Muscle of leg (tissue), 11 donors: ENCODE data around the gene PGC. TPM values are rescaled to one million over a fixed set of nuclear protein-coding genes. Genes with fewer than 3 reads are reported as not detected.

Experiments used
- DNase-seq: peaks from one replicate; pipeline ENCODE4 v3.0.0; 2013
- H3K27ac ChIP-seq: one replicate; pipeline ENCODE4 v1.5.1; 2013; ENCODE audit warnings: mild to moderate bottlenecking, low read length, control low read depth
- H3K27me3 ChIP-seq: one replicate; pipeline ENCODE4 v1.6.1; 2013; ENCODE audit warnings: low read length; ENCODE audit not compliant: control insufficient read depth, insufficient read depth
- H3K36me3 ChIP-seq: one replicate; pipeline ENCODE4 v1.6.1; 2013; ENCODE audit warnings: low read length; ENCODE audit not compliant: control insufficient read depth, insufficient read depth
- H3K4me1 ChIP-seq: one replicate; pipeline ENCODE4 v1.6.1; 2013; ENCODE audit warnings: low read length; ENCODE audit not compliant: control insufficient read depth, insufficient read depth
- H3K4me3 ChIP-seq: one replicate; pipeline ENCODE4 v1.5.1; 2013; ENCODE audit warnings: low read length, control low read depth
- H3K9me3 ChIP-seq: replicated peaks from 2 replicates; pipeline ENCODE4 v1.6.1; 2013; ENCODE audit warnings: low read depth, low read length; ENCODE audit not compliant: control insufficient read depth
- WGBS: methylation state at CpG from one replicate; pipeline ENCODE4 v1.1.5; 2013; ENCODE audit warnings: missing lambda C conversion rate; ENCODE audit not compliant: insufficient coverage; 5-methylcytosine and 5-hydroxymethylcytosine counted together
- polyA plus RNA-seq, 8 donors: library from polyadenylated mRNA; unstranded; fragments of 120-200 nt; gene quantifications; one replicate each; pipeline versions ENCODE4 v1.2.1 to v1.2.3, GENCODE V29; 2013; ENCODE audit warnings: inconsistent platforms in 1 of 8, low replicate concordance in 1 of 8; ENCODE audit not compliant: insufficient read length in 8 of 8, insufficient read depth in 1 of 8
- total RNA-seq: library from RNA; stranded (reverse); fragments of 120-200 nt; gene quantifications from one replicate; pipeline ENCODE4 v1.2.4, GENCODE V29; 2013

PGC gene
- total and polyA plus RNA-seq, 9 donors = 0.21 to 0.41 (median 0.39) TPM; not detected in 6

- H3K4me3 ChIP-seq = no peak overlapping the region
- H3K4me1 ChIP-seq = peaks cover 27% of the 10 kb centered on the region
- H3K27ac ChIP-seq = no peak overlapping the region
Measured at GRCh38 chr6:41694815-41695526, 52.2 kb downstream of the PGC start.

GRCh38 chr6:41693281-41694240 lies 53.6 kb downstream of the PGC start:
- no peaks in the 10 kb centered on the region for H3K27me3 ChIP-seq
- DNase-seq = no peak
- WGBS = 58% methylated on average over 7 of the region's 10 CpGs
- H3K27ac ChIP-seq = no peak overlapping the region
- H3K9me3 ChIP-seq = no peaks in the 10 kb centered on the region
- H3K4me1 ChIP-seq = peaks cover 19% of the 10 kb centered on the region
- no peak overlapping the region for H3K4me3 ChIP-seq
- H3K36me3 ChIP-seq = peaks cover 9% of the 10 kb centered on the region

More at GRCh38 chr6:41694815-41695526, 52.2 kb downstream of the PGC start:
- Histone ChIP-seq H3K9me3 (no peaks in the 10 kb centered on the region), H3K27me3 (no peaks in the 10 kb centered on the region), H3K36me3 (peaks cover 6% of the 10 kb centered on the region)
- no peak for DNase-seq
- no CpG with 5 or more reads among the region's 6 CpGs for WGBS

GRCh38 chr6:41692730-41693129 lies 54.5 kb downstream of the PGC start:
- WGBS = 100% methylated on average over 1 of the region's 2 CpGs

GRCh38 chr6:41692080-41692675 lies 55.0 kb downstream of the PGC start:
- H3K4me1 ChIP-seq = peaks cover 13% of the 10 kb centered on the region
- H3K36me3 ChIP-seq = peaks cover 15% of the 10 kb centered on the region
- no peak for DNase-seq
- H3K9me3 ChIP-seq = no peaks in the 10 kb centered on the region
- H3K27ac ChIP-seq = no peak overlapping the region
- H3K27me3 ChIP-seq = no peaks in the 10 kb centered on the region
- no peak overlapping the region for H3K4me3 ChIP-seq

More at GRCh38 chr6:41692730-41693129, 54.5 kb downstream of the PGC start:
- Histone ChIP-seq H3K36me3 (peaks cover 14% of the 10 kb centered on the region), H3K9me3 (no peaks in the 10 kb centered on the region), H3K27me3 (no peaks in the 10 kb centered on the region), H3K4me1 (peaks cover 13% of the 10 kb centered on the region), H3K27ac (no peak overlapping the region), H3K4me3 (no peak overlapping the region)
- no peak for DNase-seq

GRCh38 chr6:41691426-41692079 lies 55.6 kb downstream of the PGC start:
- no peak for DNase-seq
- Histone ChIP-seq H3K36me3 (peaks cover 15% of the 10 kb centered on the region), H3K4me3 (no peak overlapping the region), H3K27ac (no peak overlapping the region), H3K4me1 (peaks cover 13% of the 10 kb centered on the region), H3K27me3 (no peaks in the 10 kb centered on the region), H3K9me3 (no peaks in the 10 kb centered on the region)
- WGBS = 74% methylated on average over 8 of the region's 8 CpGs

GRCh38 chr6:41690541-41691330 lies 56.5 kb downstream of the PGC start:
- H3K27ac ChIP-seq = no peak overlapping the region
- H3K27me3 ChIP-seq = no peaks in the 10 kb centered on the region
- no peak for DNase-seq
- no peaks in the 10 kb centered on the region for H3K9me3 ChIP-seq
- WGBS = 83% methylated on average over 24 of the region's 25 CpGs
- peaks cover 17% of the 10 kb centered on the region for H3K36me3 ChIP-seq
- H3K4me3 ChIP-seq = no peak overlapping the region
- peaks cover 13% of the 10 kb centered on the region for H3K4me1 ChIP-seq

- H3K4me3 ChIP-seq = no peak overlapping the region
- WGBS = 67% methylated on average over 5 of the region's 9 CpGs
- no peak overlapping the region for H3K27ac ChIP-seq
- H3K4me1 ChIP-seq = peaks cover 12% of the 10 kb centered on the region
- DNase-seq = no peak
- H3K27me3 ChIP-seq = no peaks in the 10 kb centered on the region
- H3K9me3 ChIP-seq = no peaks in the 10 kb centered on the region
- peaks cover 27% of the 10 kb centered on the region for H3K36me3 ChIP-seq
Measured at GRCh38 chr6:41689171-41690008, 57.8 kb downstream of the PGC start.

- H3K9me3 ChIP-seq = no peaks in the 10 kb centered on the region
- no peaks in the 10 kb centered on the region for H3K27me3 ChIP-seq
- no peak overlapping the region for H3K4me3 ChIP-seq
- no peak for DNase-seq
- 91% methylated on average over 3 of the region's 5 CpGs for WGBS
- peaks cover 27% of the 10 kb centered on the region for H3K36me3 ChIP-seq
- no peak overlapping the region for H3K27ac ChIP-seq
- H3K4me1 ChIP-seq = peaks cover 7% of the 10 kb centered on the region
Measured at GRCh38 chr6:41688256-41688965, 58.8 kb downstream of the PGC start.
